Endothelial cell of umbilical vein (primary cell): Measurements from ENCODE around the gene SRRM2. TPM values are rescaled to one million over a fixed set of nuclear protein-coding genes. Genes with fewer than 3 reads are reported as not detected.

Experiments used
- BruUV-seq: library from RNA; stranded (reverse); fragments of 400-500 nt; replicated peaks from 2 replicates; lab custom pipeline; 2021; lab: Mats Ljungman, UMichigan
- CTCF ChIA-PET: fragments of 300-600, 350-600 bp; sonication (Branson Sonifier 250); formaldehyde crosslinking; loops from one replicate; lab custom pipeline; 2021; ENCODE audit warnings: antibody characterized with exemption, inconsistent platforms; lab: Charles Lee
- POLR2A ChIA-PET: fragments of 300-600, 350-600 bp; sonication (Branson Sonifier 250); formaldehyde crosslinking; loops from one replicate; lab custom pipeline; 2021; ENCODE audit warnings: antibody characterized with exemption, inconsistent platforms; lab: Charles Lee
- DNase-seq: peaks from one replicate; pipeline ENCODE4 v3.0.0-alpha.2; 2011; ENCODE audit warnings: low read depth, low spot score
- FAIRE-seq: peaks from 2 replicates; lab custom pipeline; 2011; peaks lifted over from hg19 to GRCh38; lab: Jason Lieb, UNC
- H2AFZ ChIP-seq: 2 replicates; pipeline ENCODE4 v1.6.0; 2012; ENCODE audit warnings: low read depth, low read length, control low read depth, inconsistent platforms
- H3K27ac ChIP-seq: 2 replicates; pipeline ENCODE4 v1.5.1; 2011; ENCODE audit warnings: low read depth, mild to moderate bottlenecking, control low read depth, low read length, moderate library complexity; ENCODE audit not compliant: insufficient read depth
- H3K27me3 ChIP-seq, 2 experiments: 2 replicates each; pipeline versions ENCODE4 v1.6.0 to v1.6.1; 2011; ENCODE audit warnings: low read length in 2 of 2, mixed read lengths in 1 of 2; ENCODE audit not compliant: control insufficient read depth in 2 of 2, insufficient read depth in 2 of 2
- H3K36me3 ChIP-seq, 2 experiments: 2 replicates in 1 of 2; 3 replicates in 1 of 2; pipeline ENCODE4 v1.5.1; 2011; ENCODE audit warnings: low read length in 2 of 2, mild to moderate bottlenecking in 1 of 2, moderate library complexity in 1 of 2; ENCODE audit not compliant: control insufficient read depth in 2 of 2, insufficient read depth in 2 of 2; ENCODE audit errors: extremely low read depth in 1 of 2
- H3K4me1 ChIP-seq: 3 replicates; pipeline ENCODE4 v1.5.1; 2011; ENCODE audit warnings: mild to moderate bottlenecking, low read length; ENCODE audit not compliant: control insufficient read depth, insufficient read depth; ENCODE audit errors: extremely low read depth
- H3K4me2 ChIP-seq: 2 replicates; pipeline ENCODE4 v1.6.1; 2011; ENCODE audit warnings: low read length, control low read depth, mixed read lengths; ENCODE audit not compliant: insufficient read depth
- H3K4me3 ChIP-seq, 3 experiments: fragments of 200-600 bp in 1 of 3; sonication (generic), shearing (Covaris generic) in 1 of 3; replicated peaks in 1 of 3; 2 replicates each; pipeline ENCODE4 v1.5.1; 2011 to 2016; ENCODE audit warnings: control low read depth in 3 of 3, low read length in 3 of 3, mild to moderate bottlenecking in 2 of 3, inconsistent platforms in 1 of 3, low read depth in 1 of 3, moderate library complexity in 1 of 3; ENCODE audit not compliant: insufficient read depth in 1 of 3
- H3K79me2 ChIP-seq: 2 replicates; pipeline ENCODE4 v1.6.0; 2012; ENCODE audit warnings: low read length, inconsistent platforms; ENCODE audit not compliant: control insufficient read depth, insufficient read depth
- H3K9ac ChIP-seq: replicated peaks from 2 replicates; pipeline ENCODE3; 2011; ENCODE audit warnings: low read length, control low read depth; ENCODE audit not compliant: insufficient read depth; ENCODE audit errors: extremely low read depth
- H3K9me1 ChIP-seq: replicated peaks from 3 replicates; pipeline ENCODE4 v1.6.0; 2011; ENCODE audit warnings: mild to moderate bottlenecking, low read length; ENCODE audit not compliant: control insufficient read depth, insufficient read depth; ENCODE audit errors: extremely low read depth
- H3K9me3 ChIP-seq: replicated peaks from 2 replicates; pipeline ENCODE4 v1.5.1; 2012; ENCODE audit warnings: low read length, inconsistent platforms; ENCODE audit not compliant: control insufficient read depth, insufficient read depth
- H4K20me1 ChIP-seq: replicated peaks from 2 replicates; pipeline ENCODE3; 2011; ENCODE audit warnings: mild to moderate bottlenecking, low read length; ENCODE audit not compliant: control insufficient read depth, insufficient read depth; ENCODE audit errors: extremely low read depth
- CTCF ChIP-seq, 2 donors: IDR thresholded peaks; 1 replicate in 1 of 2; 2 replicates in 1 of 2; pipeline ENCODE4 v1.5.1; 2011; ENCODE audit warnings: low read length in 2 of 2, mild to moderate bottlenecking in 2 of 2, moderate library complexity in 2 of 2, control low read depth in 1 of 2, inconsistent platforms in 1 of 2, low read depth in 1 of 2; ENCODE audit not compliant: insufficient read depth in 1 of 2; ENCODE audit errors: extremely low read depth in 1 of 2
- EZH2 ChIP-seq: IDR thresholded peaks from 2 replicates; pipeline ENCODE4 v1.6.1; 2012; ENCODE audit warnings: borderline replicate concordance, low read depth, mild to moderate bottlenecking, moderate library complexity, low read length, inconsistent platforms; ENCODE audit not compliant: severe bottlenecking
- FOS ChIP-seq: IDR thresholded peaks from 2 replicates; pipeline ENCODE4 v1.6.1; 2011; ENCODE audit warnings: mild to moderate bottlenecking, low read length, moderate library complexity, borderline replicate concordance; ENCODE audit not compliant: insufficient read depth
- GATA2 ChIP-seq: IDR thresholded peaks from 2 replicates; pipeline ENCODE4 v1.7.0; 2011; ENCODE audit warnings: low read depth, mild to moderate bottlenecking, moderate library complexity, mixed read lengths, low read length; ENCODE audit not compliant: insufficient read length, insufficient read depth
- JUN ChIP-seq: IDR thresholded peaks from 2 replicates; pipeline ENCODE4 v1.6.1; 2011; ENCODE audit warnings: borderline replicate concordance, low read depth; ENCODE audit not compliant: insufficient read length, insufficient read depth
- MAX ChIP-seq: IDR thresholded peaks from 2 replicates; pipeline ENCODE4 v1.6.1; 2011; ENCODE audit not compliant: insufficient read depth, insufficient read length
- MYC ChIP-seq: IDR thresholded peaks from one replicate; pipeline ENCODE4 v1.6.1; 2011; ENCODE audit warnings: mild to moderate bottlenecking, low read depth, low read length
- POLR2A ChIP-seq: IDR thresholded peaks from 2 replicates; pipeline ENCODE4 v1.6.1; 2012; ENCODE audit warnings: low read depth, mild to moderate bottlenecking, control low read depth, low read length
- POLR2AphosphoS5 ChIP-seq: IDR thresholded peaks from 2 replicates; pipeline ENCODE4 v1.6.1; 2012; ENCODE audit warnings: low read depth, mild to moderate bottlenecking, control low read depth, low read length, moderate library complexity; ENCODE audit not compliant: insufficient read depth
- dilution Hi-C: fragments of 300-500 bp; cut with MboI; formaldehyde crosslinking; loops from one replicate; pipeline ENCODE4 v1.15.0; 2019; ENCODE audit warnings: low sequenced_read_pairs; ENCODE audit not compliant: extremely low pct_ligation_motif_present
- intact Hi-C: fragments of 100-400 bp; cut with micrococcal nuclease; formaldehyde crosslinking; loops from one replicate; pipeline ENCODE4 v1.10.0; 2022
- polyA plus RNA-seq, 4 experiments: library from polyadenylated mRNA; depleted of rRNA in 3 of 4; stranded (reverse) in 3 of 4; unstranded in 1 of 4; fragments of >200 nt; gene quantifications; 2 replicates each; pipeline versions ENCODE4 v1.2.1 to v1.2.3, GENCODE V29; 2011 to 2012; ENCODE audit warnings: missing spikeins in 1 of 4
- total RNA-seq: library from RNA; stranded (reverse); gene quantifications from 2 replicates; pipeline ENCODE4 v1.2.3, GENCODE V29; 2021

Gene SRRM2
- total and polyA plus RNA-seq, 2 donors (not counting 3 experiments of a cell fraction or from before 2014, with no cell fraction given), result 270 to 483 TPM

- dilution Hi-C loops (no loop called here), intact Hi-C loops (no loop called here)
- Histone ChIP-seq H3K4me1 (no peaks in the 10 kb centered on the region), H4K20me1 (no peaks in the 10 kb centered on the region), H3K27me3 (no peaks in the 10 kb centered on the region), H3K4me2 (no peak overlapping the region), H3K9ac (no peak overlapping the region), H3K9me1 (no peaks in the 10 kb centered on the region), H3K4me3 (no peak overlapping the region), H3K9me3 (no peaks in the 10 kb centered on the region), H3K36me3 (no peaks in the 10 kb centered on the region), H3K27ac (no peak overlapping the region), H3K79me2 (no peaks in the 10 kb centered on the region), H2AFZ (no peak overlapping the region)
- ChIA-PET CTCF (interaction anchor here (1.3 kb wide), 2 partner anchors 9 to 189 kb away, joined by 3 read pairs; no protein-coding TSS in a partner anchor), POLR2A (no interaction called here)
- no peak for DNase-seq
- no peak for FAIRE-seq
- BruUV-seq, result no TSS peak
- TF ChIP-seq POLR2A, result no peak
- TF ChIP-seq CTCF (IDR thresholded peaks at IDR 0.05; ENCODE audit: extremely low read depth in 1 of 2, insufficient read depth in 1 of 2, low read depth in 1 of 2, low read length in 2 of 2), result no peak
- no peak for TF ChIP-seq JUN
- TF ChIP-seq EZH2, result no peak
- no peak for TF ChIP-seq POLR2AphosphoS5
- TF ChIP-seq GATA2, result no peak
- TF ChIP-seq MAX, result no peak
- TF ChIP-seq FOS, result no peak
- TF ChIP-seq MYC, result no peak
These were observed 14.5 kb upstream of the SRRM2 start for GRCh38 chr16:2737895-2738418.
